Small intestine (tissue), 7 donors: ENCODE measurements around the gene DGKD. TPM values are rescaled to one million over a fixed set of nuclear protein-coding genes. Genes with fewer than 3 reads are reported as not detected.

ENCODE experiments used
- DNase-seq, 2 donors: peaks; one replicate each; pipeline versions ENCODE4 v3.0.0 to v3.0.0-alpha.2; 2013
- FAIRE-seq: peaks from 2 replicates; lab custom pipeline; 2012; peaks lifted over from hg19 to GRCh38; lab: Jason Lieb, UNC
- H3K27ac ChIP-seq, 3 donors: one replicate each; pipeline ENCODE4 v1.5.1; 2013; ENCODE audit warnings: low read length in 2 of 3, mild to moderate bottlenecking in 2 of 3, control low read depth in 1 of 3, inconsistent platforms in 1 of 3, low read depth in 1 of 3, moderate library complexity in 1 of 3
- H3K27me3 ChIP-seq, 3 donors: one replicate each; pipeline ENCODE4 v1.6.1; 2013; ENCODE audit warnings: low read length in 3 of 3, inconsistent platforms in 1 of 3; ENCODE audit not compliant: control insufficient read depth in 3 of 3, insufficient read depth in 3 of 3
- H3K36me3 ChIP-seq, 3 donors: one replicate each; pipeline ENCODE4 v1.6.1; 2013; ENCODE audit warnings: low read length in 3 of 3, inconsistent platforms in 1 of 3, low read depth in 1 of 3, mild to moderate bottlenecking in 1 of 3, moderate library complexity in 1 of 3; ENCODE audit not compliant: control insufficient read depth in 3 of 3, insufficient read depth in 2 of 3
- H3K4me1 ChIP-seq, 3 donors: one replicate each; pipeline ENCODE4 v1.6.1; 2013; ENCODE audit warnings: low read length in 2 of 3, inconsistent platforms in 1 of 3, low read depth in 1 of 3, mild to moderate bottlenecking in 1 of 3, moderate library complexity in 1 of 3; ENCODE audit not compliant: control insufficient read depth in 3 of 3, insufficient read depth in 2 of 3
- H3K4me3 ChIP-seq, 3 donors: one replicate each; pipeline ENCODE4 v1.5.1; 2013; ENCODE audit warnings: low read length in 3 of 3, control low read depth in 1 of 3, inconsistent platforms in 1 of 3, low read depth in 1 of 3, mild to moderate bottlenecking in 1 of 3, moderate library complexity in 1 of 3
- H3K9me3 ChIP-seq, 2 donors: one replicate each; pipeline ENCODE4 v1.6.1; 2013; ENCODE audit warnings: low read depth in 1 of 2, low read length in 1 of 2; ENCODE audit not compliant: control insufficient read depth in 2 of 2, insufficient read depth in 1 of 2
- WGBS, 3 donors: extraction: QIAGEN DNeasy Blood & Tissue Kit; methylation state at CpG; one replicate each; pipeline ENCODE4 v1.1.7; 2013; 5-methylcytosine and 5-hydroxymethylcytosine counted together
- polyA plus RNA-seq, 4 donors: library from polyadenylated mRNA; stranded (reverse) in 3 of 4; unstranded in 1 of 4; fragments of 200-250 nt in 3 of 4; fragments of 120-200 nt in 1 of 4; gene quantifications; one replicate each; pipeline versions ENCODE4 v1.2.1 to v1.2.3, GENCODE V29; 2013
- donor health status: healthy with polysubstance abuse.
- donor health status: control.
- donor health status: control.
- donor health status: Bipolar disorder and iron deficiency.
- donor health status: healthy.

DGKD gene
- polyA plus RNA-seq, 4 donors: 17.7 to 54.3 (median 37.0) TPM

DNA sequence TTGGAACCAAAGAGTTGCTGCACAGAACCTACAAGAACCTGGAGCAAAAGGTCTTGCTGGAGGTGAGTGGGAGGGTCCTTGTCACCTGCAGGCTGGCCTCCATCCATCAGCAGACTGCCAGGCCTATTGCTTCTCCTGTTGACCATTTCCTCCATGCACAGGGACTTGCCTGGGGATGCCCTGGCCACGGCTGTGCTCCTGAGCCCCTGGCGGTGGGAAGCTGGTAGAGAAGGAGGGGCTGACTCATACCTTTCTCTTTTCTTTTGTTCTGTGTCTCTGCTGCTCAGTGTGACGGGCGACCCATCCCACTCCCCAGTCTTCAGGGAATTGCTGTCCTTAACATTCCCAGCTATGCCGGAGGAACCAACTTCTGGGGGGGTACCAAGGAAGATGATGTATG lies 102.6 kb downstream of the DGKD start:
- DNase-seq: no peak
- FAIRE-seq: no peak
- H3K36me3 ChIP-seq: peaks cover 28 to 88% (median 39%) of the 10 kb centered on the region in 3 donors
- 90 to 97% (median 91%) methylated on average over 5 of the region's 5 CpGs for WGBS, 3 donors
- H3K4me3 ChIP-seq: no peak overlapping the region
- no peaks in the 10 kb centered on the region for H3K27me3 ChIP-seq
- no peaks in the 10 kb centered on the region for H3K4me1 ChIP-seq
- no peak overlapping the region for H3K27ac ChIP-seq
- no peaks in the 10 kb centered on the region for H3K9me3 ChIP-seq

DNA sequence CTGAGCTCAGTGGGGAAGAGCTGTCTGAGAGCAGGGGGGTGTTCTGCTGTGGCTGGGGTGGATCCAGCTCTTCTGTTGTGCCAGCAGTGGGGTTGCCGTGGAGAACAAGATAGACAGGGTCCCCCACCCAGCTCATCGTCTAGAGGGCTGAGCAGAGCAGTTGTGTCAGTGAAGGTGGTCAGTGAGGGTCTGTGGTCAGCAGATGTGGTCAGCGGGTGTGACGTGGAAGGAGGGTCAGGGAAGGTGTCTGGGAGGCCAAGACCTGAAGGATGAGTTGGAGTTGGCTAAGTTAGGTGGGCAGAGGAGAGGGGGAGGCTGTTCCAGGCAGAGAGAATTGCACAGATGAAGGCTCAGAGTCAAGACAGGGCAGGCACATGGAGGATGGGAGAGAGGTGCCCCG lies 103.1 kb downstream of the DGKD start:
- no peak for DNase-seq
- FAIRE-seq: no peak
- H3K27me3 ChIP-seq: no peaks in the 10 kb centered on the region
- H3K36me3 ChIP-seq: peaks cover 28 to 88% (median 42%) of the 10 kb centered on the region in 3 donors
- no peaks in the 10 kb centered on the region for H3K4me1 ChIP-seq
- H3K9me3 ChIP-seq: no peaks in the 10 kb centered on the region
- H3K27ac ChIP-seq: no peak overlapping the region
- no peak overlapping the region for H3K4me3 ChIP-seq
- WGBS, 3 donors: 92 to 95% (median 92%) methylated on average over 5 of the region's 5 CpGs

DNA sequence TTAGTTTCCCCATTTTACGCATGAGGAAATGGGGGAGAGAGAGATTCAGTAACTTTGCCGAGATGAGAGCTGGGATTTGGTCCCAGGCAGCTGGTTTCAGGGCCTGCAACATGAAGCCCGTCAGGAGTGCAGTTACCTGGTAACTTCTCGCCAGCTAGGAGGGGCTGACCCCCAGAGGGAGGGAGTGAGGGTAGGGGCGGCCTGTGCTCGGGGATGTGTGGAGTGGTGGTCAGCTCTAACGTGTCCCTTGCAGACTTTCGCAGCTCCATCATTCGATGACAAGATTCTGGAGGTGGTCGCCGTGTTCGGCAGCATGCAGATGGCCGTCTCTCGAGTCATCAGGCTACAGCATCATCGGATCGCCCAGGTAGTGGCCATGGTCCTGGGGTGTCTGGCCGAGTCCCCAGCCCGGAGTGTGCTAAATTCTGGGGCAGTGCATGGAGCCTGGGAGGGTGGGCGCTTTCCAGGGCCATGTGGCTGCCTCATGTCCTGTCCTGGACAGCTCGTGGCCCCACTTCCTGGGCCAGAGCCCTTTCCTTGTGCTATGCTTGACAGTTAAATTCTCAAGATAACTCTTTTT lies 103.8 kb downstream of the DGKD start:
- no peak overlapping the region for H3K27ac ChIP-seq
- FAIRE-seq: no peak
- no peaks in the 10 kb centered on the region for H3K27me3 ChIP-seq
- 96 to 97% (median 97%) methylated on average over 20 of the region's 20 CpGs for WGBS, 3 donors
- H3K36me3 ChIP-seq: peaks cover 30 to 89% (median 44%) of the 10 kb centered on the region in 3 donors
- no peak overlapping the region for H3K4me3 ChIP-seq
- H3K9me3 ChIP-seq: no peaks in the 10 kb centered on the region
- no peak for DNase-seq
- H3K4me1 ChIP-seq: no peaks in the 10 kb centered on the region

DNA sequence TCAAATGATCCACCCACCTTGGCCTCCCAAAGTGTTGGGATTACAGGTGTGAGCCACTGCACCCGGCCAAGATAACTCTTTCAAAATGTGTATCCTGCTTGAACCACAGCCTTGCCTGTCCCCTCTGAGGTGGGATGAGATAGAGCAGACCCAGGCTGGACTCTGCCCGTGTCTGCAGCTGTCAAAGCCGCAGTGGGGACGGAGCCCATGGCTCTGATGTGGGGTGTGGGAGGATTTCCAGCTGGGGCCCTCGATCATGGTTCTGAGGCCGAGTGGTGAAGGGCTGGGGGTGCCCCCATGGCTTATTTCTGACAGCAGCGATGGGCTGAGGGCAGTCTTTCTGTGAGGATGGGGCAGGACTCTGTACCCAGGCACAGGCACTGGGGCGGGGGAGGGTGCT lies 104.5 kb downstream of the DGKD start:
- Histone ChIP-seq H3K9me3 (no peaks in the 10 kb centered on the region), H3K36me3 (peaks cover 30 to 88% (median 43%) of the 10 kb centered on the region in 3 donors), H3K4me3 (no peak overlapping the region), H3K27ac (no peak overlapping the region), H3K27me3 (no peaks in the 10 kb centered on the region), H3K4me1 (no peaks in the 10 kb centered on the region)
- no peak for FAIRE-seq
- WGBS, 3 donors: 78 to 93% (median 89%) methylated on average over 8 of the region's 8 CpGs
- no peak for DNase-seq

DNA sequence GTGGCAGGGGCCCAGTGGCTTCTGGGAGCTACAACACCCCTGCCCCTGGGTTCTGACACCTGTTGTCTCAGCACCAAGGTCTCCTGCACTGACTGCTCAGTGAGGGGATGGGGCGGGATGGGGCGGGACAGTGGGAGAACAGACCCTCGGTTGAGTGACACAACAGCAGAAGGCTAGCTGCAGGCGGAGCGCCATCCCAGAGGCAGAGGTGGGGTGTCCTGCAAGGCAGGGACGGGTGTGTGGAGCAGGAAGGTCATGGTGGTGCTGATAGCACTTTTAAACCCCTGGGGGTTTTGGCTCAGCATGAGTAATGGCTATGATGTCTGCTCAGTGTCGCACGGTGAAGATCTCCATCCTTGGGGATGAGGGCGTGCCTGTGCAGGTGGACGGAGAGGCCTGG lies 105.1 kb downstream of the DGKD start:
- Histone ChIP-seq H3K27me3 (no peaks in the 10 kb centered on the region), H3K36me3 (peaks cover 30 to 89% (median 45%) of the 10 kb centered on the region in 3 donors), H3K9me3 (no peaks in the 10 kb centered on the region), H3K4me3 (no peak overlapping the region), H3K4me1 (no peaks in the 10 kb centered on the region), H3K27ac (no peak overlapping the region)
- FAIRE-seq: no peak
- no peak for DNase-seq
- 93 to 98% (median 95%) methylated on average over 10 of the region's 10 CpGs for WGBS, 3 donors

DNA sequence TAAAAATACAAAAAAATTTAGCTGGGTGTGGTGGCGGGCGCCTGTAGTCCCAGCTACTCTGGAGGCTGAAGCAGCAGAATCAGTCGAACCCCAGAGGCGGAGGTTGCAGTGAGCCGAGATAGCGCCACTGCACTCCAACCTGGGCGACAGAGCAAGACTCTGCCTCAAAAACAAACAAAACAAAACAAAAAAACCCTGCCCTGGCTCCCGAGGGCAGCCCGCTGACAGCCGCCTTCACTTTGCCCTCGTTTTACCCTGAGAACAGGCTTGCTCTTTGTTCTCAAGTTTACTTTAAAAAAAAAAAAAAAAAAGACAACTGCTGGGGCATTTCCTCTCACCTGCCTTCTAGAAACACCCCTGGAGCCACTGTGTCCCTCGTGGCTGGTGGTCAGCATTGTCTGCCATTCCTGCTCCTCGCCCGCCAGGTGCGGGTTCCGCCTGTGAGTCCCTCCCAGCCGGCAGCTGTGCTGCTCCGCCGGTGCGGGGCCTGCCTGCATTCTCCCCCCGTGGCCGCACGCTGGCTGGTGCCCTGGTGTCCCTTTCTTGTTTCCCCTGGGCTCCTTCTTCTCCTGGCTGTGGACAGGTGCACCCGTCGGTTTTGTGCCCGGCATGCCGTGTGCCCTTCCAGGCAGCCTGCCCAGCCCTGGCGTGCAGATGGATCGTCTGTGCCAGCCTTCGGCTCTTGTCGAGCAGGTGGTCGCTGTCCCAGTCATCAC lies 106.6 kb downstream of the DGKD start:
- Histone ChIP-seq H3K4me3 (no peak overlapping the region), H3K27me3 (no peaks in the 10 kb centered on the region), H3K4me1 (no peaks in the 10 kb centered on the region), H3K9me3 (no peaks in the 10 kb centered on the region), H3K27ac (no peak overlapping the region), H3K36me3 (peaks cover 27 to 88% (median 41%) of the 10 kb centered on the region in 3 donors)
- WGBS, 3 donors: 26 to 61% (median 50%) methylated on average over 32 of the region's 32 CpGs
- FAIRE-seq (no peak), DNase-seq (peak; percentile 27 to 40)

DNA sequence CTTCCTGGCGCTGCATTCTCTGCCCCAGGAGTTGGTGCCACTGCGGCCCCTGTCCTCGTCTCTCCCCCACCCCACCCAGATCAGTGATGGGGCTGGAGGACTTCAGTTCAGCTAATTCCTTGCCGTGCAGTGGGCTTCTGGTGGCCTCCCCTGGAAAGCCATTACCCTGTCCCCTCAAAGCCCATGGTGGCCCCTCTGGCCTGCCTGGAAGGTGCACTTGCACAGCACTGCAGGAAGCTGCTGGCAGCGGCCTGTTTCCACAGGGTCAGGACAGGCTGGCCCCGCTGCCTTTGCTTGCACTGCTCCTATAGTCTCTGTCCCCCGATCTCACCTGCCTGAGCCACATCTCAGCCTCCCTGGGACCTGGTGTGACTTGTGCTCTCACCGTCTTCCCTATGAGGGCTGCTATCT lies 107.2 kb downstream of the DGKD start:
- Histone ChIP-seq H3K27me3 (no peaks in the 10 kb centered on the region), H3K4me1 (no peaks in the 10 kb centered on the region), H3K4me3 (no peak overlapping the region), H3K36me3 (peaks cover 27 to 87% (median 40%) of the 10 kb centered on the region in 3 donors), H3K9me3 (no peaks in the 10 kb centered on the region), H3K27ac (no peak overlapping the region)
- 68 to 84% (median 72%) methylated on average over 8 of the region's 8 CpGs for WGBS, 3 donors
- DNase-seq: no peak
- no peak for FAIRE-seq

DNA sequence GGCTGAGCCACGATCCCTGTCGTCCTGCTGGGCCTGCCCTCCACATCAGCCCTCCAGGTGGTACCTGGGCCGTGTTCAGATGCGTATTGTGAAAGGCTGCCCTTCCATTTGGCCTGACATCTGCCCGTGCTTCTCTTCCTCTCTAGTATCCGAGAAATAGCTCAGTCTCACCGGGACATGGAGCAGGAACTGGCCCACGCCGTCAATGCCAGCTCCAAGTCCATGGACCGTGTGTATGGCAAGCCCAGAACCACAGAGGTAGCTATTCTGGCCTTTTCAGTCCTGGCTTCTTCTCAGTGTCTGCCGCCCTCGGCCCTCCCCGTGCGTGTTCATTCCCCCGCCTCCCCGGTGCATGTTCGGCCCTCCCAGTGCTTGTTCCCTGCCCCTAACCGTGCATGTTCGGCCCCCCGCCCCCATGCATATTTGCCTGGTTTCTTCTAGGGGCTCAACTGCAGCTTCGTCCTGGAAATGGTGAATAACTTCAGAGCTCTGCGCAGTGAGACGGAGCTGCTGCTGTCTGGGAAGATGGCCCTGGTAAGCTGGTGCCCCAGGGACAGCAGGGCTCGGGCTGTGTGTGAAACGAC lies 108.0 kb downstream of the DGKD start:
- Histone ChIP-seq H3K4me1 (no peaks in the 10 kb centered on the region), H3K9me3 (no peaks in the 10 kb centered on the region), H3K27ac (no peak overlapping the region), H3K27me3 (no peaks in the 10 kb centered on the region), H3K4me3 (no peak overlapping the region), H3K36me3 (peaks cover 26 to 89% (median 45%) of the 10 kb centered on the region in 3 donors)
- FAIRE-seq (no peak), DNase-seq (no peak)
- WGBS, 3 donors: 95 to 96% (median 95%) methylated on average over 25 of the region's 25 CpGs
